CD14-positive monocyte (primary cell): ENCODE data around the gene KLK14. TPM values are rescaled to one million over a fixed set of nuclear protein-coding genes. Genes with fewer than 3 reads are reported as not detected.
A peak's percentile ranks its signal among the peaks of the same experiment; 100 is the strongest.

Experiments used
- DNase-seq, 3 donors: peaks; one replicate each; pipeline ENCODE4 v3.0.0-alpha.2; 2011 to 2022
- H2AFZ ChIP-seq: 2 replicates; pipeline ENCODE4 v1.6.0; 2012; ENCODE audit warnings: mild to moderate bottlenecking, low read depth, low read length, inconsistent platforms; ENCODE audit not compliant: insufficient read depth, poor library complexity, severe bottlenecking
- H3K27ac ChIP-seq, 2 donors: 1 replicate in 1 of 2; 2 replicates in 1 of 2; pipeline ENCODE4 v1.5.1; 2012 to 2013; ENCODE audit warnings: low read length in 2 of 2, control low read depth in 1 of 2, inconsistent platforms in 1 of 2, low read depth in 1 of 2, mild to moderate bottlenecking in 1 of 2
- H3K27me3 ChIP-seq, 2 donors: one replicate each; pipeline versions ENCODE4 v1.6.0 to v1.6.1; 2011 to 2013; ENCODE audit warnings: low read length in 2 of 2; ENCODE audit not compliant: control insufficient read depth in 2 of 2, insufficient read depth in 2 of 2
- H3K36me3 ChIP-seq, 2 donors: replicated peaks in 1 of 2; 1 replicate in 1 of 2; 2 replicates in 1 of 2; pipeline versions ENCODE4 v1.5.1 to v1.6.1; 2012 to 2013; ENCODE audit warnings: low read length in 2 of 2, control low read depth in 1 of 2, inconsistent platforms in 1 of 2, mild to moderate bottlenecking in 1 of 2; ENCODE audit not compliant: insufficient read depth in 2 of 2, control insufficient read depth in 1 of 2
- H3K4me1 ChIP-seq, 2 donors: 1 replicate in 1 of 2; 2 replicates in 1 of 2; pipeline versions ENCODE4 v1.5.1 to v1.6.1; 2012 to 2013; ENCODE audit warnings: low read length in 2 of 2, control low read depth in 1 of 2, inconsistent platforms in 1 of 2, mild to moderate bottlenecking in 1 of 2, moderate library complexity in 1 of 2; ENCODE audit not compliant: insufficient read depth in 2 of 2, control insufficient read depth in 1 of 2
- H3K4me2 ChIP-seq: replicated peaks from 2 replicates; pipeline ENCODE3; 2012; ENCODE audit warnings: low read length, moderate library complexity, mild to moderate bottlenecking; ENCODE audit not compliant: poor library complexity, severe bottlenecking; ENCODE audit errors: extremely low read depth
- H3K4me3 ChIP-seq, 3 experiments: fragments of 200-600 bp in 1 of 3; sonication (generic) in 1 of 3; replicated peaks in 1 of 3; 1 replicate in 2 of 3; 2 replicates in 1 of 3; pipeline ENCODE4 v1.5.1; 2011 to 2013; ENCODE audit warnings: low read length in 3 of 3, mild to moderate bottlenecking in 3 of 3, control low read depth in 2 of 3, low read depth in 2 of 3, inconsistent platforms in 1 of 3, moderate library complexity in 1 of 3
- H3K79me2 ChIP-seq: 2 replicates; pipeline ENCODE4 v1.6.0; 2012; ENCODE audit warnings: mild to moderate bottlenecking, control low read depth, inconsistent platforms, low read length, moderate library complexity; ENCODE audit not compliant: insufficient read depth
- H3K9ac ChIP-seq: 2 replicates; pipeline ENCODE4 v1.6.0; 2017; ENCODE audit warnings: low read length, mild to moderate bottlenecking; ENCODE audit not compliant: insufficient read depth, poor library complexity, severe bottlenecking
- H3K9me3 ChIP-seq, 2 donors: replicated peaks in 1 of 2; 1 replicate in 1 of 2; 2 replicates in 1 of 2; pipeline versions ENCODE4 v1.5.1 to v1.6.1; 2012 to 2013; ENCODE audit warnings: low read length in 2 of 2, control low read depth in 1 of 2; ENCODE audit not compliant: control insufficient read depth in 1 of 2, insufficient read depth in 1 of 2
- H4K20me1 ChIP-seq: 2 replicates; pipeline ENCODE4 v1.6.0; 2012; ENCODE audit warnings: mild to moderate bottlenecking, low read length, control low read depth, moderate library complexity; ENCODE audit not compliant: insufficient read depth
- H3K27ac Mint-ChIP-seq, 7 donors: one replicate each; pipeline ENCODE4 v1.8.0; 2020; ENCODE audit warnings: mild to moderate bottlenecking in 7 of 7, mixed read lengths in 7 of 7, moderate library complexity in 6 of 7, inconsistent platforms in 2 of 7
- H3K27me3 Mint-ChIP-seq, 3 donors: one replicate each; pipeline ENCODE4 v1.8.0; 2021 to 2022; ENCODE audit warnings: low read depth in 3 of 3, mild to moderate bottlenecking in 3 of 3, mixed read lengths in 3 of 3, moderate library complexity in 3 of 3, inconsistent platforms in 1 of 3
- H3K36me3 Mint-ChIP-seq, 2 donors: one replicate each; pipeline ENCODE4 v1.8.0; 2020; ENCODE audit warnings: mixed read lengths in 2 of 2, inconsistent platforms in 1 of 2, mild to moderate bottlenecking in 1 of 2
- H3K4me1 Mint-ChIP-seq: one replicate; pipeline ENCODE4 v1.8.0; 2020; ENCODE audit warnings: mild to moderate bottlenecking, mixed read lengths
- H3K4me3 Mint-ChIP-seq, 2 donors: one replicate each; pipeline ENCODE4 v1.8.0; 2020; ENCODE audit warnings: mild to moderate bottlenecking in 2 of 2, mixed read lengths in 2 of 2, moderate library complexity in 1 of 2
- H3K9me3 Mint-ChIP-seq, 7 donors: one replicate each; pipeline ENCODE4 v1.8.0; 2020 to 2022; ENCODE audit warnings: mixed read lengths in 7 of 7, mild to moderate bottlenecking in 6 of 7, moderate library complexity in 6 of 7, inconsistent platforms in 2 of 7
- WGBS: methylation state at CpG from one replicate; pipeline ENCODE4 v1.1.5; 2013; ENCODE audit warnings: missing lambda C conversion rate; ENCODE audit not compliant: insufficient coverage; 5-methylcytosine and 5-hydroxymethylcytosine counted together
- intact Hi-C, 2 donors: fragments of 100-400 bp; cut with micrococcal nuclease; formaldehyde crosslinking; loops; one replicate each; pipeline versions ENCODE4 v1.15.0 to v1.15.1; 2023
- polyA plus RNA-seq, 3 donors: library from polyadenylated mRNA; depleted of rRNA in 1 of 3; unstranded in 2 of 3; stranded (reverse) in 1 of 3; fragments of 300-500 nt in 2 of 3; fragments of >200 nt in 1 of 3; fragmentation: Illumina TruSeq in 2 of 3; gene quantifications; 1 replicate in 2 of 3; 2 replicates in 1 of 3; pipeline ENCODE4 v1.2.3, GENCODE V29; 2012 to 2021
- TF ChIP-seq, protein P1 (sequence below): fragments of 200-600 bp; IDR thresholded peaks from one replicate; pipeline ENCODE4 v1.8.0; 2022; ENCODE audit warnings: antibody characterized with exemption, mild to moderate bottlenecking

The KLK14 gene
- polyA plus RNA-seq, 3 donors: 0.29 TPM; not detected in 2

DNA sequence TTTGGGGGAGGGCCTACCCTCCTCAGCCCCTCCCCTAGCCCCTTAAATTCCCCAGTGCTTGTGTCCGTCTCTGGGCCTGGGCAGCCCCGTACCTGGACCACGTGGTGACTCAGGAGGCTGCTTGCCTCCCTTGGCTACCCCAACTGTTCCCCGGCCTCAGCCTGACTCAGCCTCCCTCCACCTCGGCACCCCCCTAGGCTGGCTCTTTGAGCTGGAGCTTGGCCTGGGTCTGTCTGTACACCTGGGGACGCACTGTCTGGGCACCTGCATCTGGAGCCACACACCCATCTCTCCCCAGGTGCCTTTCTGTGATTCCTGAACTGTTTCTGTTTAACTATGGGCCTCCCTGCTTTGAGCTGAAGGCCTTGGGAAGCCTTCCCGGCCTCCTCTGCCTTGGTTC, 1.8 kb upstream of the KLK14 start:
- no peaks in the 10 kb centered on the region for H3K36me3 ChIP-seq
- H3K4me3 Mint-ChIP-seq: no peak overlapping the region
- peaks cover 15 to 21% (median 16%) of the 10 kb centered on the region in 3 donors for H3K27me3 Mint-ChIP-seq
- no peak overlapping the region for H3K27ac Mint-ChIP-seq
- no peaks in the 10 kb centered on the region for H4K20me1 ChIP-seq
- TF ChIP-seq, protein P1, sequence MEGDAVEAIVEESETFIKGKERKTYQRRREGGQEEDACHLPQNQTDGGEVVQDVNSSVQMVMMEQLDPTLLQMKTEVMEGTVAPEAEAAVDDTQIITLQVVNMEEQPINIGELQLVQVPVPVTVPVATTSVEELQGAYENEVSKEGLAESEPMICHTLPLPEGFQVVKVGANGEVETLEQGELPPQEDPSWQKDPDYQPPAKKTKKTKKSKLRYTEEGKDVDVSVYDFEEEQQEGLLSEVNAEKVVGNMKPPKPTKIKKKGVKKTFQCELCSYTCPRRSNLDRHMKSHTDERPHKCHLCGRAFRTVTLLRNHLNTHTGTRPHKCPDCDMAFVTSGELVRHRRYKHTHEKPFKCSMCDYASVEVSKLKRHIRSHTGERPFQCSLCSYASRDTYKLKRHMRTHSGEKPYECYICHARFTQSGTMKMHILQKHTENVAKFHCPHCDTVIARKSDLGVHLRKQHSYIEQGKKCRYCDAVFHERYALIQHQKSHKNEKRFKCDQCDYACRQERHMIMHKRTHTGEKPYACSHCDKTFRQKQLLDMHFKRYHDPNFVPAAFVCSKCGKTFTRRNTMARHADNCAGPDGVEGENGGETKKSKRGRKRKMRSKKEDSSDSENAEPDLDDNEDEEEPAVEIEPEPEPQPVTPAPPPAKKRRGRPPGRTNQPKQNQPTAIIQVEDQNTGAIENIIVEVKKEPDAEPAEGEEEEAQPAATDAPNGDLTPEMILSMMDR: no peak
- H3K27ac ChIP-seq: no peak overlapping the region
- no peak overlapping the region for H3K4me2 ChIP-seq
- no peaks in the 10 kb centered on the region for H3K36me3 Mint-ChIP-seq
- no peaks in the 10 kb centered on the region for H3K4me1 Mint-ChIP-seq
- no peak overlapping the region for H3K9ac ChIP-seq
- peaks cover 0 to 2% (median 0%) of the 10 kb centered on the region in 7 donors for H3K9me3 Mint-ChIP-seq
- no peaks in the 10 kb centered on the region for H3K27me3 ChIP-seq
- DNase-seq: no peak
- no peaks in the 10 kb centered on the region for H3K79me2 ChIP-seq
- intact Hi-C loops: no loop called here
- H3K4me3 ChIP-seq: no peak overlapping the region
- WGBS: 82% methylated on average over 5 of the region's 7 CpGs
- H2AFZ ChIP-seq: no peak overlapping the region
- no peaks in the 10 kb centered on the region for H3K4me1 ChIP-seq
- no peaks in the 10 kb centered on the region for H3K9me3 ChIP-seq

GRCh38 chr19:51083783-51084182, 1.1 kb upstream of the KLK14 start:
- H3K27ac Mint-ChIP-seq: no peak overlapping the region
- no peak overlapping the region for H3K27ac ChIP-seq
- no peaks in the 10 kb centered on the region for H3K36me3 ChIP-seq
- H3K9ac ChIP-seq: no peak overlapping the region
- H3K36me3 Mint-ChIP-seq: no peaks in the 10 kb centered on the region
- TF ChIP-seq, protein P1: no peak
- H3K27me3 Mint-ChIP-seq: peaks cover 14 to 21% (median 15%) of the 10 kb centered on the region in 3 donors
- no peaks in the 10 kb centered on the region for H3K4me1 ChIP-seq
- H3K9me3 ChIP-seq: no peaks in the 10 kb centered on the region
- intact Hi-C loops: no loop called here
- no peaks in the 10 kb centered on the region for H3K4me1 Mint-ChIP-seq
- H3K79me2 ChIP-seq: no peaks in the 10 kb centered on the region
- no peak overlapping the region for H3K4me2 ChIP-seq
- no peak for DNase-seq
- H3K27me3 ChIP-seq: no peaks in the 10 kb centered on the region
- no peak overlapping the region for H3K4me3 ChIP-seq
- H2AFZ ChIP-seq: no peak overlapping the region
- WGBS: 80% methylated on average over 7 of the region's 14 CpGs
- H3K9me3 Mint-ChIP-seq: peaks cover 0 to 2% (median 0%) of the 10 kb centered on the region in 7 donors
- no peaks in the 10 kb centered on the region for H4K20me1 ChIP-seq
- peak overlapping the region in 1 of 2 donors; percentile 1 for H3K4me3 Mint-ChIP-seq
